H1 (cell line): ENCODE data around the gene TMEM255B. TPM values are rescaled to one million over a fixed set of nuclear protein-coding genes. Genes with fewer than 3 reads are reported as not detected.

Source experiments
- CTCF ChIA-PET: fragments of 300-600 bp; sonication (Branson Sonifier 250); formaldehyde crosslinking; loops from one replicate; lab custom pipeline; 2021; ENCODE audit not compliant: partially characterized antibody; lab: Charles Lee
- POLR2A ChIA-PET: fragments of 300-600 bp; sonication (Branson Sonifier 250); formaldehyde crosslinking; loops from one replicate; lab custom pipeline; 2021; ENCODE audit warnings: inconsistent platforms; ENCODE audit not compliant: partially characterized antibody; lab: Charles Lee
- DNase-seq, 2 experiments: peaks; one replicate each; pipeline versions ENCODE4 v3.0.0 to v3.0.0-alpha.2; 2010 to 2022; ENCODE audit warnings: low spot score in 2 of 2, low read depth in 1 of 2, mixed read lengths in 1 of 2
- FAIRE-seq: peaks from 2 replicates; lab custom pipeline; 2011; peaks lifted over from hg19 to GRCh38; lab: Jason Lieb, UNC
- H2AFZ ChIP-seq: 2 replicates; pipeline ENCODE4 v1.8.1; 2012; ENCODE audit warnings: low read length, inconsistent platforms
- H2AK5ac ChIP-seq: 2 replicates; pipeline ENCODE4 v1.6.1; 2013; ENCODE audit warnings: low read depth, low read length
- H2BK120ac ChIP-seq: replicated peaks from 2 replicates; pipeline ENCODE3; 2013; ENCODE audit warnings: low read depth, low read length, inconsistent platforms
- H2BK12ac ChIP-seq: 2 replicates; pipeline ENCODE4 v1.6.1; 2013; ENCODE audit warnings: low read depth, low read length
- H2BK15ac ChIP-seq: 2 replicates; pipeline ENCODE4 v1.6.1; 2013; ENCODE audit warnings: low read length
- H2BK20ac ChIP-seq: 2 replicates; pipeline ENCODE4 v1.6.1; 2013; ENCODE audit warnings: low read length
- H2BK5ac ChIP-seq: 2 replicates; pipeline ENCODE4 v1.6.1; 2013; ENCODE audit warnings: low read depth, low read length
- H3K14ac ChIP-seq: 2 replicates; pipeline ENCODE4 v1.6.1; 2013; ENCODE audit warnings: inconsistent platforms; ENCODE audit not compliant: insufficient read length
- H3K18ac ChIP-seq: 2 replicates; pipeline ENCODE4 v1.6.1; 2013; ENCODE audit warnings: low read length; ENCODE audit errors: extremely low read depth
- H3K23ac ChIP-seq: 2 replicates; pipeline ENCODE4 v1.6.1; 2013; ENCODE audit warnings: inconsistent platforms; ENCODE audit not compliant: insufficient read length
- H3K23me2 ChIP-seq: 2 replicates; pipeline ENCODE4 v1.6.1; 2013; ENCODE audit warnings: low read depth, low read length
- H3K27ac ChIP-seq: 2 replicates; pipeline ENCODE4 v1.6.1; 2011; ENCODE audit warnings: low read depth, low read length, inconsistent platforms
- H3K27me3 ChIP-seq, 4 experiments: replicated peaks in 1 of 4; 1 replicate in 1 of 4; 2 replicates in 3 of 4; pipeline versions ENCODE4 v1.6.1 to v1.8.1; 2011 to 2013; ENCODE audit warnings: low read length in 3 of 4, mild to moderate bottlenecking in 3 of 4, inconsistent platforms in 2 of 4, mixed read lengths in 2 of 4, moderate library complexity in 1 of 4; ENCODE audit not compliant: control insufficient read depth in 3 of 4, insufficient read depth in 3 of 4; ENCODE audit errors: extremely low read depth in 1 of 4
- H3K36me3 ChIP-seq, 4 experiments: 2 replicates each; pipeline versions ENCODE4 v1.6.1 to v1.8.1; 2011 to 2013; ENCODE audit warnings: mild to moderate bottlenecking in 4 of 4, low read length in 3 of 4, moderate library complexity in 2 of 4, control low read depth in 1 of 4, inconsistent platforms in 1 of 4; ENCODE audit not compliant: insufficient read depth in 4 of 4, control insufficient read depth in 2 of 4
- H3K4ac ChIP-seq: replicated peaks from 2 replicates; pipeline ENCODE3; 2013; ENCODE audit warnings: low read length, low read depth, mixed read lengths, inconsistent platforms; ENCODE audit not compliant: insufficient read length
- H3K4me1 ChIP-seq, 4 experiments: replicated peaks in 1 of 4; 1 replicate in 1 of 4; 2 replicates in 3 of 4; pipeline versions ENCODE4 v1.6.1 to v1.8.1; 2011 to 2013; ENCODE audit warnings: low read length in 3 of 4, inconsistent platforms in 2 of 4, mixed read lengths in 1 of 4; ENCODE audit not compliant: insufficient read depth in 4 of 4, control insufficient read depth in 3 of 4
- H3K4me2 ChIP-seq, 2 experiments: 2 replicates each; pipeline versions ENCODE4 v1.6.1 to v1.8.1; 2011 to 2013; ENCODE audit warnings: low read depth in 2 of 2, low read length in 2 of 2, control low read depth in 1 of 2, inconsistent platforms in 1 of 2, mild to moderate bottlenecking in 1 of 2; ENCODE audit not compliant: insufficient read depth in 1 of 2
- H3K4me3 ChIP-seq, 4 experiments: fragments of 200-600, 300-600 bp in 1 of 4; sonication (generic), shearing (Covaris generic), sonication (Bioruptor Twin) in 1 of 4; 2 replicates each; pipeline versions ENCODE4 v1.5.1 to v1.8.1; 2011 to 2016; ENCODE audit warnings: low read length in 4 of 4, low read depth in 3 of 4, control low read depth in 2 of 4, inconsistent platforms in 2 of 4, mild to moderate bottlenecking in 2 of 4, mixed read lengths in 1 of 4, moderate library complexity in 1 of 4; ENCODE audit not compliant: insufficient read depth in 2 of 4; ENCODE audit errors: extremely low read depth in 1 of 4
- H3K56ac ChIP-seq: replicated peaks from 2 replicates; pipeline ENCODE3; 2013; ENCODE audit warnings: low read depth, mild to moderate bottlenecking, mixed read lengths, low read length, inconsistent platforms; ENCODE audit not compliant: insufficient read length
- H3K79me1 ChIP-seq: 2 replicates; pipeline ENCODE4 v1.6.1; 2013; ENCODE audit warnings: low read depth, low read length, control low read depth
- H3K79me2 ChIP-seq, 2 experiments: 2 replicates each; pipeline versions ENCODE4 v1.6.1 to v1.8.1; 2012 to 2013; ENCODE audit warnings: low read length in 2 of 2, mild to moderate bottlenecking in 2 of 2, inconsistent platforms in 1 of 2; ENCODE audit not compliant: insufficient read depth in 2 of 2, control insufficient read depth in 1 of 2
- H3K9ac ChIP-seq, 4 experiments: replicated peaks in 1 of 4; 1 replicate in 1 of 4; 2 replicates in 3 of 4; pipeline versions ENCODE4 v1.6.1 to v1.8.1; 2011 to 2013; ENCODE audit warnings: low read depth in 3 of 4, low read length in 3 of 4, control low read depth in 2 of 4, mild to moderate bottlenecking in 2 of 4, moderate library complexity in 2 of 4, inconsistent platforms in 1 of 4; ENCODE audit errors: extremely low read depth in 1 of 4
- H3K9me3 ChIP-seq, 2 experiments: 2 replicates each; pipeline versions ENCODE4 v1.6.1 to v1.8.1; 2012 to 2013; ENCODE audit warnings: mild to moderate bottlenecking in 2 of 2, moderate library complexity in 2 of 2, control low read depth in 1 of 2, inconsistent platforms in 1 of 2, low read depth in 1 of 2, low read length in 1 of 2, mixed read lengths in 1 of 2; ENCODE audit not compliant: insufficient read depth in 2 of 2
- H4K20me1 ChIP-seq, 2 experiments: replicated peaks in 1 of 2; 2 replicates each; pipeline versions ENCODE3 to v1.8.1; 2011 to 2013; ENCODE audit warnings: inconsistent platforms in 2 of 2, low read length in 2 of 2, mild to moderate bottlenecking in 1 of 2; ENCODE audit not compliant: insufficient read depth in 2 of 2, control insufficient read depth in 1 of 2
- H4K5ac ChIP-seq: 2 replicates; pipeline ENCODE4 v1.6.1; 2013; ENCODE audit warnings: low read length, low read depth, mixed read lengths, inconsistent platforms; ENCODE audit not compliant: insufficient read length
- H4K8ac ChIP-seq: 2 replicates; pipeline ENCODE4 v1.8.0; 2013; ENCODE audit warnings: mild to moderate bottlenecking, moderate library complexity, low read length, inconsistent platforms; ENCODE audit not compliant: insufficient read depth; ENCODE audit errors: extremely low read depth
- H4K91ac ChIP-seq: replicated peaks from 2 replicates; pipeline ENCODE3; 2013; ENCODE audit warnings: low read length, mixed read lengths, inconsistent platforms; ENCODE audit not compliant: insufficient read length
- CHD1 ChIP-seq: IDR thresholded peaks from 2 replicates; pipeline ENCODE4 v1.6.1; 2012; ENCODE audit warnings: low read depth, low read length, improper control_type of control experiment
- SAP30 ChIP-seq: fragments of 300-600 bp; sonication (generic); IDR thresholded peaks from 2 replicates; pipeline ENCODE4 v1.7.1; 2012; ENCODE audit warnings: low read length, moderate library complexity, mild to moderate bottlenecking, inconsistent platforms; ENCODE audit not compliant: insufficient read depth, insufficient replicate concordance
- WGBS, 2 experiments: shearing (Covaris generic) in 1 of 2; methylation state at CpG; one replicate each; pipeline versions ENCODE4 v1.1.6 to v1.1.7; 2013 to 2015; ENCODE audit warnings: low lambda C conversion rate in 2 of 2, mixed read lengths in 2 of 2, inconsistent platforms in 1 of 2, low coverage in 1 of 2, missing lambda C conversion rate in 1 of 2; ENCODE audit not compliant: insufficient replicate concordance in 2 of 2, insufficient coverage in 1 of 2, insufficient read length in 1 of 2; ENCODE audit errors: extremely low coverage in 1 of 2, missing lambda C conversion rate in 1 of 2; 5-methylcytosine and 5-hydroxymethylcytosine counted together
- polyA plus RNA-seq, 7 experiments: library from polyadenylated mRNA; depleted of rRNA in 3 of 7; stranded (reverse) in 5 of 7; unstranded in 2 of 7; fragments of >200 nt in 5 of 7; fragments of 200-250 nt in 2 of 7; gene quantifications; 1 replicate in 5 of 7; 2 replicates in 1 of 7; 4 replicates in 1 of 7; pipeline versions ENCODE4 v1.2.1 to v1.2.3, GENCODE V29; 2011 to 2013; ENCODE audit warnings: missing spikeins in 2 of 7, mixed read lengths in 2 of 7
- total RNA-seq: library from RNA; stranded (reverse); fragmentation: NEBNext Ultra II Directional; extraction: Animal tissue kit (Norgen Biotek cat#: 25700); gene quantifications from 2 replicates; pipeline ENCODE4 v1.2.1, GENCODE V29; 2021

TMEM255B gene
- total and polyA plus RNA-seq, 2 of the 8 experiments (the other 6 are each of a cell fraction or from before 2014, with no cell fraction given), result 3.4 to 4.4 TPM

DNA sequence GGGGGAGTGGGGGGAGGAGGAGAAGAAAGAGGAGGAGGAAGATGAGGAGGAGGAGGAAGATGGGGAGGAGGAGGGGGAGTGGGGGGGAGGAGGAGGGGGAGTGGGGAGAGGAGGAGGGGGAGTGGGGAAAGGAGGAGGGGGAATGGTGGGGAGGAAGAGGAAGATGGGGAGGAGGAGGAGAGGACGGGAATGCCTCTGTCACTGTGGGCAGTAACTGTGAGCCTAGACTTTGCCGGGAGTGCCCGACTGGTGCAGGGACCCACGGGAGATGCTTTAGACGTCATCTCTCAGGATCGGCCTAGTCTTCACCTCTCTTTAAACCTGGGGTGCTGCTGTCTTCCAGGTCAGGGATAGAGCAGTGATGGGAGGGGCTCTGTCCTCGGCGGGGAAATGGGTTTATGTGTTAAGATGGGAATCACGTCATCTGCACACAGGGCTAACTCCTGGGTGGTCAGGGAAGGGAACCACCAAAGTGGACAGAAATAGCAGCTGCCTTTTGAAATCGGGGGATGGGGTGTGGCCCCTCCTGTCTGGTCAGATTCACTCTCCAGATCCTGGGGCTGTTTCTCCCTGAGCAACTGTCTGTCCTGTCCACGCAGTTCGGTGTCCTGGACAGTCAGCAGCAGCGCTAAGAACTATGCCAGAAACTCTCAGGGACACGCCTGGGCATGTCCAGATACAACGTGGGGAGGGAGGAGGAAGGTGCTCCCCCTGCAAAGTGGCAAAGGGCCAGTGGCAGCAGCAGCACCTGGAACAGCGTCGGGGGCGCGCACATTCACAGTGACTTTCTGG is 77.9 kb downstream of the TMEM255B start:
- FAIRE-seq (no peak), DNase-seq (no peak)
- Histone ChIP-seq H3K79me2 (no peaks in the 10 kb centered on the region), H3K27me3 (no peaks in the 10 kb centered on the region), H3K9ac (peak overlapping the region in 1 of 4 experiments; percentile 22; a peak in 1 of 7 replicates), H3K4me2 (no peak overlapping the region), H3K14ac (no peak overlapping the region), H3K27ac (peak overlapping the region; percentile 70), H2BK20ac (peak overlapping the region; percentile 24)
- CTCF ChIA-PET, result no interaction called here
- WGBS, 2 experiments, result 77% methylated on average over 15 of the region's 19 CpGs; no CpG with 5 or more reads in 1 of the 2 experiments
- TF ChIP-seq SAP30 (no peak), CHD1 (no peak)
- TF ChIP-seq, all 59 proteins: peak for 0
- Histone ChIP-seq H4K20me1 (peaks cover 0 to 1% of the 10 kb centered on the region in 2 experiments), H3K4me1 (peaks cover 0 to 16% (median 7%) of the 10 kb centered on the region in 4 experiments; a peak in 5 of 7 replicates), H2BK12ac (peak overlapping the region; percentile 87; the same call in 1 of the 2 replicates), H3K4ac (peak overlapping the region; percentile 79), H3K36me3 (peaks cover 0 to 8% (median 1%) of the 10 kb centered on the region in 4 experiments; a peak in 4 of 8 replicates), H3K23me2 (no peaks in the 10 kb centered on the region), H4K91ac (peak overlapping the region; percentile 96), H2BK15ac (0 out of 2 replicates have a peak overlapping the region, but pooled peaks have one; percentile 81), H3K4me3 (no peak overlapping the region), H3K9me3 (no peaks in the 10 kb centered on the region), H4K8ac (no peak overlapping the region; the same call in 1 of the 2 replicates), H2AFZ (no peak overlapping the region), H2BK120ac (peak overlapping the region; percentile 77), H2BK5ac (peak overlapping the region; percentile 96), H4K5ac (peak overlapping the region; percentile 27), H3K18ac (peak overlapping the region; percentile 95), H3K56ac (peak overlapping the region; percentile 25), H2AK5ac (peak overlapping the region; percentile 75; the same call in 1 of the 2 replicates), H3K79me1 (no peaks in the 10 kb centered on the region), H3K23ac (no peak overlapping the region)
- POLR2A ChIA-PET, result interaction anchor here (1.1 to 1.5 kb wide), 2 partner anchors 19 to 25 kb away, joined by 3 to 4 read pairs; no protein-coding TSS in a partner anchor
